ENCODE measurements around the gene PER1. TPM values are rescaled to one million over a fixed set of nuclear protein-coding genes. Genes with fewer than 3 reads are reported as not detected.

PER1 gene
- total and polyA plus RNA-seq, 9 of the 15 experiments (the other 6 are each of a cell fraction or from before 2014, with no cell fraction given) = 0.13 to 26.0 (median 3.4) TPM

GRCh38 chr17:8185582-8186445 lies 33.6 kb upstream of the PER1 start (continued):
- no peak for TF ChIP-seq RBM34 (IDR thresholded peaks at IDR 0.05; ENCODE audit: borderline replicate concordance, insufficient read depth, low read length)
- TF ChIP-seq ZNF263 (CRISPR knock-in tag; IDR thresholded peaks at IDR 0.05; ENCODE audit: borderline replicate concordance) = peak; percentile 13; the same call in 1 of the 2 replicates
- TF ChIP-seq ZNF512 (tag; IDR thresholded peaks at IDR 0.05) = peak; percentile 43; the same call in 1 of the 2 replicates
- no peak for TF ChIP-seq PRMT5 (CRISPR knock-in tag; IDR thresholded peaks at IDR 0.05)
- TF ChIP-seq L3MBTL2 (IDR thresholded peaks at IDR 0.05) = no peak
- TF ChIP-seq FOXP4 (CRISPR knock-in tag; IDR thresholded peaks at IDR 0.05; ENCODE audit: borderline replicate concordance) = 0 out of 2 replicates have a peak, but pooled peaks have one; percentile 52
- TF ChIP-seq RBM15 (IDR thresholded peaks at IDR 0.05; ENCODE audit: insufficient read depth, low read length) = no peak
- TF ChIP-seq RBM14 (IDR thresholded peaks at IDR 0.05; ENCODE audit: borderline replicate concordance, insufficient read depth, low read depth, low read length) = no peak
- TF ChIP-seq BCOR (IDR thresholded peaks at IDR 0.05) = peak; percentile 53
- no peak for TF ChIP-seq ZFP91 (CRISPR knock-in tag; IDR thresholded peaks at IDR 0.05)
- TF ChIP-seq SRSF1 (IDR thresholded peaks at IDR 0.05; ENCODE audit: low read depth, low read length) = no peak
- no peak for TF ChIP-seq RAD51 (IDR thresholded peaks at IDR 0.05; ENCODE audit: borderline replicate concordance, low read depth)

All from K562 (cell line).